ENCODE results near the gene OSBPL6. TPM values are rescaled to one million over a fixed set of nuclear protein-coding genes. Genes with fewer than 3 reads are reported as not detected.

OSBPL6 gene
- total and polyA plus RNA-seq, 2 of the 13 experiments (the other 11 are each of a cell fraction or from before 2014, with no cell fraction given), result 0.03 to 0.11 TPM

DNA sequence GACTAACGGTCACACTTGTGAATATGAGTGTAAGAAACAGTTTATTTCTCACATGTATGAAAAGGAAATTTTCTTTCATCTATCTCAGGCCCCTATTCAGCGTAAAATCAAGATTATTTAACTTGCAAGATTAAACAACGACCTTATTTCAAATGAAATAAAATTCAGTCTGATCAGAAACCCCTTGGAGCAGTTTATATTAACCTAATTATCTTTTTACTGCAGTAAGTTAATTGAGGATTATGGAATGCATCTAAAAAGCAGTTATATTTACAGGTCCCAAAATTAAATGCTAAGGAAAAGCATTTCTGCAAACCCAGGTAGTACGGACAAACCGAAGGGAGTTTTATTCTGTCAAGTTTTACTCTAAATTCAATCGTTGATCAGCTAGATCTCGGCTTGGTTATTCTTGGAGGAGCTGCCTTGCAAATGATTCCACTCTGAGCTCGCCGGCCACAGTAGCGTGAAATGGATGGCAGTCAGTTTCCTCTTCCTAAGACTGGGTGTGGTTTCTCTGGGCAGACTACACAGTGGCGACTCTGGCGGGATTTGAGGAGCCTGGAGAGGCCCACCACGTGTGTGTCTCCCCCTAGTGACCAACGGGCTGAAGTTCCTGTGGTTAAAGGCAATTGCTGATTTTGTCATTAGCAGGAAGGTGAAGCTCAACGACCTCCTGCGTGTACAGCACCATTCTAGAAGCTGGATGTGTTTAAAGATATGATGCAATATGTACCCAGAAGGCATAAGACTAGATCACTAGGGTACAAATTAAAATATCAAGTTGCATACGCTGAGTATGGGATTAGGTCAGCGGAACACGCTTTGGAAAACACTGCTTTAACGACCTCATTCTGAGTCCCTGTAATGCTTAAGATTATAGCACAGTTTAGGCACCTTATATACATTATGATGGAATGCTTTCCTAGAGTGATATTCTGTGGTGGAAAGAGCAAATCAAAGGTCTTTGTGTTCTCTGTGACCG lies 220.2 kb downstream of the OSBPL6 start (continued):
- TF ChIP-seq, protein P1, sequence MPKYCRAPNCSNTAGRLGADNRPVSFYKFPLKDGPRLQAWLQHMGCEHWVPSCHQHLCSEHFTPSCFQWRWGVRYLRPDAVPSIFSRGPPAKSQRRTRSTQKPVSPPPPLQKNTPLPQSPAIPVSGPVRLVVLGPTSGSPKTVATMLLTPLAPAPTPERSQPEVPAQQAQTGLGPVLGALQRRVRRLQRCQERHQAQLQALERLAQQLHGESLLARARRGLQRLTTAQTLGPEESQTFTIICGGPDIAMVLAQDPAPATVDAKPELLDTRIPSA (CRISPR knock-in tag; IDR thresholded peaks at IDR 0.05; ENCODE audit: borderline replicate concordance), result no peak
- TF ChIP-seq ZNF766 (CRISPR knock-in tag; IDR thresholded peaks at IDR 0.05; ENCODE audit: borderline replicate concordance) (no peak; the same call in 1 of the 2 replicates), ZFP82 (CRISPR knock-in tag; IDR thresholded peaks at IDR 0.05; ENCODE audit: borderline replicate concordance) (no peak), TEAD3 (CRISPR knock-in tag; optimal IDR thresholded peaks at IDR 0.05; ENCODE audit: borderline replicate concordance) (peak; percentile 68), ISL2 (CRISPR knock-in tag; IDR thresholded peaks at IDR 0.05) (peak; percentile 54; the same call in 1 of the 2 replicates), SNAPC2 (CRISPR knock-in tag; IDR thresholded peaks at IDR 0.05) (no peak), SCMH1 (CRISPR knock-in tag; IDR thresholded peaks at IDR 0.05; ENCODE audit: borderline replicate concordance) (no peak), ZBTB21 (CRISPR knock-in tag; IDR thresholded peaks at IDR 0.05) (no peak), ZBTB38 (CRISPR knock-in tag; IDR thresholded peaks at IDR 0.05) (no peak), ZMYM2 (CRISPR knock-in tag; IDR thresholded peaks at IDR 0.05) (no peak), BRD4 (CRISPR knock-in tag; IDR thresholded peaks at IDR 0.05) (no peak), ZNF234 (CRISPR knock-in tag; conservative IDR thresholded peaks at IDR 0.05) (no peak), SP2 (CRISPR knock-in tag; IDR thresholded peaks at IDR 0.05) (0 out of 2 replicates have a peak, but pooled peaks have one; percentile 19), MAZ (IDR thresholded peaks at IDR 0.05; ENCODE audit: borderline replicate concordance, low read depth, low read length) (no peak), MAZ (CRISPR knock-in tag; IDR thresholded peaks at IDR 0.05; ENCODE audit: low read depth) (peak; percentile 22; the same call in 1 of the 2 replicates), PAX8 (CRISPR knock-in tag; IDR thresholded peaks at IDR 0.05; ENCODE audit: borderline replicate concordance) (no peak), KLF6 (CRISPR knock-in tag; IDR thresholded peaks at IDR 0.05) (peak; percentile 75; the same call in 1 of the 2 replicates), RORA (CRISPR knock-in tag; IDR thresholded peaks at IDR 0.05) (no peak), ZNF17 (CRISPR knock-in tag; IDR thresholded peaks at IDR 0.05) (no peak), NFIC (IDR thresholded peaks at IDR 0.05; ENCODE audit: low read length) (no peak), ZFP36L2 (CRISPR knock-in tag; IDR thresholded peaks at IDR 0.05) (no peak)
- TF ChIP-seq, protein P2, sequence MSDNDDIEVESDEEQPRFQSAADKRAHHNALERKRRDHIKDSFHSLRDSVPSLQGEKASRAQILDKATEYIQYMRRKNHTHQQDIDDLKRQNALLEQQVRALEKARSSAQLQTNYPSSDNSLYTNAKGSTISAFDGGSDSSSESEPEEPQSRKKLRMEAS (IDR thresholded peaks at IDR 0.05), result peak; percentile 87
- TF ChIP-seq, protein P3, sequence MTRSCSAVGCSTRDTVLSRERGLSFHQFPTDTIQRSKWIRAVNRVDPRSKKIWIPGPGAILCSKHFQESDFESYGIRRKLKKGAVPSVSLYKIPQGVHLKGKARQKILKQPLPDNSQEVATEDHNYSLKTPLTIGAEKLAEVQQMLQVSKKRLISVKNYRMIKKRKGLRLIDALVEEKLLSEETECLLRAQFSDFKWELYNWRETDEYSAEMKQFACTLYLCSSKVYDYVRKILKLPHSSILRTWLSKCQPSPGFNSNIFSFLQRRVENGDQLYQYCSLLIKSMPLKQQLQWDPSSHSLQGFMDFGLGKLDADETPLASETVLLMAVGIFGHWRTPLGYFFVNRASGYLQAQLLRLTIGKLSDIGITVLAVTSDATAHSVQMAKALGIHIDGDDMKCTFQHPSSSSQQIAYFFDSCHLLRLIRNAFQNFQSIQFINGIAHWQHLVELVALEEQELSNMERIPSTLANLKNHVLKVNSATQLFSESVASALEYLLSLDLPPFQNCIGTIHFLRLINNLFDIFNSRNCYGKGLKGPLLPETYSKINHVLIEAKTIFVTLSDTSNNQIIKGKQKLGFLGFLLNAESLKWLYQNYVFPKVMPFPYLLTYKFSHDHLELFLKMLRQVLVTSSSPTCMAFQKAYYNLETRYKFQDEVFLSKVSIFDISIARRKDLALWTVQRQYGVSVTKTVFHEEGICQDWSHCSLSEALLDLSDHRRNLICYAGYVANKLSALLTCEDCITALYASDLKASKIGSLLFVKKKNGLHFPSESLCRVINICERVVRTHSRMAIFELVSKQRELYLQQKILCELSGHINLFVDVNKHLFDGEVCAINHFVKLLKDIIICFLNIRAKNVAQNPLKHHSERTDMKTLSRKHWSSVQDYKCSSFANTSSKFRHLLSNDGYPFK (CRISPR knock-in tag; IDR thresholded peaks at IDR 0.05; ENCODE audit: borderline replicate concordance), result no peak
- TF ChIP-seq, protein P4, sequence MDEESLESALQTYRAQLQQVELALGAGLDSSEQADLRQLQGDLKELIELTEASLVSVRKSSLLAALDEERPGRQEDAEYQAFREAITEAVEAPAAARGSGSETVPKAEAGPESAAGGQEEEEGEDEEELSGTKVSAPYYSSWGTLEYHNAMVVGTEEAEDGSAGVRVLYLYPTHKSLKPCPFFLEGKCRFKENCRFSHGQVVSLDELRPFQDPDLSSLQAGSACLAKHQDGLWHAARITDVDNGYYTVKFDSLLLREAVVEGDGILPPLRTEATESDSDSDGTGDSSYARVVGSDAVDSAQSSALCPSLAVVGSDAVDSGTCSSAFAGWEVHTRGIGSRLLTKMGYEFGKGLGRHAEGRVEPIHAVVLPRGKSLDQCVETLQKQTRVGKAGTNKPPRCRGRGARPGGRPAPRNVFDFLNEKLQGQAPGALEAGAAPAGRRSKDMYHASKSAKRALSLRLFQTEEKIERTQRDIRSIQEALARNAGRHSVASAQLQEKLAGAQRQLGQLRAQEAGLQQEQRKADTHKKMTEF (CRISPR knock-in tag; IDR thresholded peaks at IDR 0.05), result peak; percentile 58
- TF ChIP-seq, protein P5, sequence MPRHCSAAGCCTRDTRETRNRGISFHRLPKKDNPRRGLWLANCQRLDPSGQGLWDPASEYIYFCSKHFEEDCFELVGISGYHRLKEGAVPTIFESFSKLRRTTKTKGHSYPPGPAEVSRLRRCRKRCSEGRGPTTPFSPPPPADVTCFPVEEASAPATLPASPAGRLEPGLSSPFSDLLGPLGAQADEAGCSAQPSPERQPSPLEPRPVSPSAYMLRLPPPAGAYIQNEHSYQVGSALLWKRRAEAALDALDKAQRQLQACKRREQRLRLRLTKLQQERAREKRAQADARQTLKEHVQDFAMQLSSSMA (CRISPR knock-in tag; IDR thresholded peaks at IDR 0.05), result 0 out of 2 replicates have a peak, but pooled peaks have one; percentile 48
